Skeletal muscle tissue (tissue), 4 donors: ENCODE measurements around the gene ARSI. TPM values are rescaled to one million over a fixed set of nuclear protein-coding genes. Genes with fewer than 3 reads are reported as not detected.

Experiments used
- H3K27ac ChIP-seq: one replicate; pipeline ENCODE4 v1.7.0; 2013; ENCODE audit warnings: mild to moderate bottlenecking, low read depth, low read length, inconsistent platforms
- H3K27me3 ChIP-seq, 3 donors: one replicate each; pipeline ENCODE4 v1.7.0; 2013; ENCODE audit warnings: low read length in 3 of 3; ENCODE audit not compliant: control insufficient read depth in 3 of 3, insufficient read depth in 3 of 3
- H3K36me3 ChIP-seq, 3 donors: one replicate each; pipeline ENCODE4 v1.7.0; 2013; ENCODE audit warnings: low read length in 3 of 3; ENCODE audit not compliant: control insufficient read depth in 3 of 3, insufficient read depth in 3 of 3
- H3K4me1 ChIP-seq, 3 donors: one replicate each; pipeline ENCODE4 v1.7.0; 2013; ENCODE audit warnings: low read length in 3 of 3, mild to moderate bottlenecking in 3 of 3; ENCODE audit not compliant: control insufficient read depth in 3 of 3, insufficient read depth in 3 of 3
- H3K4me3 ChIP-seq, 3 donors: one replicate each; pipeline ENCODE4 v1.7.0; 2013; ENCODE audit warnings: low read length in 3 of 3
- H3K9ac ChIP-seq, 3 donors: one replicate each; pipeline ENCODE4 v1.7.0; 2013; ENCODE audit warnings: low read length in 3 of 3, mild to moderate bottlenecking in 3 of 3, moderate library complexity in 2 of 3, low read depth in 1 of 3
- H3K9me3 ChIP-seq, 3 donors: one replicate each; pipeline ENCODE4 v1.7.0; 2013; ENCODE audit warnings: low read length in 3 of 3; ENCODE audit not compliant: control insufficient read depth in 3 of 3
- total RNA-seq: library from RNA; depleted of rRNA; stranded (reverse); fragments of >200 nt; gene quantifications from one replicate; pipeline ENCODE4 v1.2.3, GENCODE V29; 2014
- donor health status: Osteomylitis.

The ARSI gene
- 9.9 TPM for total RNA-seq

GRCh38 chr5:150302301-150303069, at the start of gene ARSI:
TSS of gene ARSI (minus strand) at chr5:150302905. CDS start at chr5:150302373, 532 bp downstream.
- Histone ChIP-seq H3K36me3 (no peaks in the 10 kb centered on the region), H3K27me3 (peaks cover 6 to 11% (median 7%) of the 10 kb centered on the region in 3 donors), H3K4me1 (peaks cover 6 to 20% (median 8%) of the 10 kb centered on the region in 3 donors), H3K27ac (no peak within 1 kb of the TSS), H3K9ac (peak within 1 kb of the TSS; percentile 38 to 74 (median 57)), H3K9me3 (no peaks in the 10 kb centered on the region), H3K4me3 (peak within 1 kb of the TSS; percentile 23 to 60 (median 47))

DNA sequence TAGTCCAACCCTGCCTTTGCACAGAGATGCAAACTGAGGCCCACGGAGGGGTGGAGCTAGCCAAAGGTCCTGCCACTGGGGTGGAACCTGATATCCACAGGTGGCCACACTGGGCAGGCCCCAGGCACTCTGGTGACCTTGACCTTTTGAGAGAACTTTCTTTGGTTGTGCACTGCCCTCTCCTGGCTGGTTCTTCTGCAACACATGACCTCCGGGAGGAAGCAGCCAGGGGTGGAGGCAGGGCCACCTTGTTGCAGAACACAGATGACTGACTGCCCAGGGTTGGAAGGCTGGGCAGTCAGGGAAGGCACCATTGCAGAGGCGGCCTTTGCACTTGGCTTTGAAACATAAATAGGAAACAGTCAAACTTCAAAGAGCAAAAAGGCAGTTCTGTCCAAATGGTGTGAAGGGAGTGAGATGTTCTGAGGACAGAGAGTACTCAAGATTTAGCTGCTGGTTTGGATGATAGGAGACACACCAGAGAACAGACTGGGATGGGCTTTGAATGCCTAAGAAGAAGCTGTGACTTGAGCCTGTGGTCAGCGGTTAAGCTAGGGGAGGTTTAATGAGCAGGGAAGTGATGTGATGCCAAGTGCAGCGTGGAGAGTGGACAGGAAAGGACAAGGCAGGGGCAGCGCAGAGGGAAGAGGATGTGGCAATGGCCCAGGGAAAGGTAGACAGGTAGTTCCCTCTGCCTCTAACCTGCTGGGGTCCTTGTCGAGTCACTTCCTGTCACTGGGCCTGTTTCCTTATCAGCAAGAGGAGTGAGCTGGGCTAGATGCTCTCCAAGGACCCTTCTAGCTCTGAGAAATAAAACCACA, 48.0 kb upstream of the ARSI start:
- no peak overlapping the region for H3K27ac ChIP-seq
- H3K9me3 ChIP-seq: no peaks in the 10 kb centered on the region
- H3K27me3 ChIP-seq: no peaks in the 10 kb centered on the region
- H3K36me3 ChIP-seq: no peaks in the 10 kb centered on the region
- H3K9ac ChIP-seq: peak overlapping the region in 1 of 3 donors; percentile 55
- peaks cover 8 to 18% (median 18%) of the 10 kb centered on the region in 3 donors for H3K4me1 ChIP-seq
- no peak overlapping the region for H3K4me3 ChIP-seq

- no peak overlapping the region for H3K4me3 ChIP-seq
- H3K9ac ChIP-seq: peak overlapping the region in 1 of 3 donors; percentile 62
- H3K4me1 ChIP-seq: peaks cover 8 to 18% (median 18%) of the 10 kb centered on the region in 3 donors
- no peaks in the 10 kb centered on the region for H3K36me3 ChIP-seq
- no peaks in the 10 kb centered on the region for H3K27me3 ChIP-seq
- H3K27ac ChIP-seq: no peak overlapping the region
- H3K9me3 ChIP-seq: no peaks in the 10 kb centered on the region
These were observed 47.1 kb upstream of the ARSI start for GRCh38 chr5:150349681-150350275.

DNA sequence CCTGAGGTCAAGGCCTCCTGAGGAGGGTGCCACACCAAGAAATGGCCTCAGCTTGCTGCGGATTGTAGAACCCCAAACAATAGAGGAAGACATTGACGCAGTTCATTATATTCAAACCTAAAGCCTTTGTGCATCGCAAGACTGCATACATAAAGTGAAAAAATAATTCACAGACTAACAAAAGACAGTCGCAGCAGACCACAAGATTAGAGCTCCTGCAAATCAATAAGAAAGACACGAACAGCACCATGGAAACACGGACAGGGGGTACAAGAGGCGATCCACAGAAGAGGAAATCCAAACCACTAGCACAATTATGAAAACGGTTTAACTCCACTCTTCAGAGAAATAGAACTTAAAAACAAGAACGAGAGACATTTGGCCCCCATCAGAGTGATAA, 44.7 kb upstream of the ARSI start:
- H3K4me3 ChIP-seq: no peak overlapping the region
- H3K4me1 ChIP-seq: peaks cover 8 to 18% (median 18%) of the 10 kb centered on the region in 3 donors
- no peak overlapping the region for H3K27ac ChIP-seq
- H3K9me3 ChIP-seq: no peaks in the 10 kb centered on the region
- H3K27me3 ChIP-seq: no peaks in the 10 kb centered on the region
- no peak overlapping the region for H3K9ac ChIP-seq
- no peaks in the 10 kb centered on the region for H3K36me3 ChIP-seq

DNA sequence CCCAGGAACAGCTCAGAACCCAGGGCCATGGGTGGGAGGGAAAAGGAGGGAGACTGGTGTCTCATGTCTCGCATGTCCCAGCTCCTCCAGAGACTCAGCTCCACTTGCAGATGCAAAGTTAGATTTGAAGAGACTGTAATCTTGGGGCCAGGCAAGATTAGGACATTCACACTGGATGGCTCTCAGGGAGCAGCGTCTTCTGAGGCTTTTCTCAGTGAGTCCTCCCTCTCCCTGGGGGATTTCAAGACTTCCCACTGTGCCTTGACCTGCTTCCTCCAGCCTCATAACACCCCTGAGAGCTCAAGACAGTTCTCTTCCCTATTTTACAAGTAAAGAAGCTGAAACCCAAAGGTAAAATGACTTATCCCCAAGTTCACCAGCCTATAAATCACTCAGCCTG, 44.3 kb upstream of the ARSI start:
- H3K9me3 ChIP-seq: no peaks in the 10 kb centered on the region
- H3K27me3 ChIP-seq: no peaks in the 10 kb centered on the region
- no peaks in the 10 kb centered on the region for H3K36me3 ChIP-seq
- H3K27ac ChIP-seq: no peak overlapping the region
- H3K4me3 ChIP-seq: no peak overlapping the region
- peaks cover 8 to 18% (median 18%) of the 10 kb centered on the region in 3 donors for H3K4me1 ChIP-seq
- no peak overlapping the region for H3K9ac ChIP-seq

GRCh38 chr5:150346592-150346991, 43.9 kb upstream of the ARSI start:
- Histone ChIP-seq H3K27ac (no peak overlapping the region), H3K27me3 (no peaks in the 10 kb centered on the region), H3K4me1 (peaks cover 8 to 18% (median 18%) of the 10 kb centered on the region in 3 donors), H3K4me3 (no peak overlapping the region), H3K36me3 (no peaks in the 10 kb centered on the region), H3K9me3 (no peaks in the 10 kb centered on the region), H3K9ac (no peak overlapping the region)

DNA sequence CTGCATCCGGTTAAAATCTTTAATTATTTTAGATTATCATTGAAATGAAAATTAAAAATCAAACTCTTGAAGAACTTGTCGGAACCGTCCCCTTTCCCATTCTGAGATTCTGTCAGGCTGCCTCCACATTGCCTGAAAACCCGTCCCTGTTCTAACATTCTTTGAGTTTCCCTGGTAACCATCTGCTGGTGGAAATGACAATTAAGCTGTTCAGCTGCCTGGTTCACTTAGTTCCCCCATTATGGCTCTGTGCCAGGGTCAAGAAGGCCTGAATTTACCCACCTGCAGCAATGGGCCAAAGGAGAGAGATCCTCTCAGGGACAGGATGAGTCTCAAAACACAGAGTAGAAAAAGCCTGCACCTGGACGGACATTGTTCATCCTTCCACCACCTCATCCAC, 43.0 kb upstream of the ARSI start:
- peaks cover 5 to 14% (median 11%) of the 10 kb centered on the region in 3 donors for H3K4me1 ChIP-seq
- H3K27me3 ChIP-seq: no peaks in the 10 kb centered on the region
- no peak overlapping the region for H3K27ac ChIP-seq

GRCh38 chr5:150343994-150344631, 41.4 kb upstream of the ARSI start:
- H3K9ac ChIP-seq: no peak overlapping the region
- H3K27ac ChIP-seq: no peak overlapping the region
- no peaks in the 10 kb centered on the region for H3K9me3 ChIP-seq

More for the DNA sequence above, 43.0 kb upstream of the ARSI start:
- Histone ChIP-seq H3K9ac (no peak overlapping the region), H3K4me3 (no peak overlapping the region), H3K9me3 (no peaks in the 10 kb centered on the region), H3K36me3 (no peaks in the 10 kb centered on the region)

GRCh38 chr5:150342583-150342982, 39.9 kb upstream of the ARSI start:
- Histone ChIP-seq H3K9ac (no peak overlapping the region), H3K4me3 (no peak overlapping the region), H3K27ac (no peak overlapping the region), H3K27me3 (no peaks in the 10 kb centered on the region), H3K4me1 (peaks cover 11 to 24% (median 11%) of the 10 kb centered on the region in 3 donors), H3K36me3 (no peaks in the 10 kb centered on the region), H3K9me3 (no peaks in the 10 kb centered on the region)

More at GRCh38 chr5:150343994-150344631, 41.4 kb upstream of the ARSI start:
- peaks cover 4 to 9% (median 5%) of the 10 kb centered on the region in 3 donors for H3K4me1 ChIP-seq
- no peaks in the 10 kb centered on the region for H3K36me3 ChIP-seq
- H3K27me3 ChIP-seq: no peaks in the 10 kb centered on the region
- no peak overlapping the region for H3K4me3 ChIP-seq
